PC-9 (cell line): Measurements from ENCODE around the gene OXCT1.

Experiments
- CTCF ChIP-seq: fragments of 200-600 bp; sonication (generic); conservative IDR thresholded peaks from 2 replicates; pipeline ENCODE4 v1.6.1; 2017; ENCODE audit warnings: mixed run types, antibody characterized with exemption, mild to moderate bottlenecking, moderate library complexity
- EZH2 ChIP-seq: fragments of 200-600 bp; sonication (generic); IDR thresholded peaks from 2 replicates; pipeline ENCODE4 v1.8.0; 2017; ENCODE audit warnings: antibody characterized with exemption, low read depth

GRCh38 chr5:41751867-41752266 lies 118.4 kb downstream of the OXCT1 start:
- TF ChIP-seq CTCF = no peak
- no peak for TF ChIP-seq EZH2
